NCI-H82 (cell line): Measurements from ENCODE around the gene PRSS53.

Source experiments
- DNase-seq: peaks from one replicate; lab custom pipeline; 2025; lab: John Stamatoyannopoulos, UW

PRSS53 gene

DNA sequence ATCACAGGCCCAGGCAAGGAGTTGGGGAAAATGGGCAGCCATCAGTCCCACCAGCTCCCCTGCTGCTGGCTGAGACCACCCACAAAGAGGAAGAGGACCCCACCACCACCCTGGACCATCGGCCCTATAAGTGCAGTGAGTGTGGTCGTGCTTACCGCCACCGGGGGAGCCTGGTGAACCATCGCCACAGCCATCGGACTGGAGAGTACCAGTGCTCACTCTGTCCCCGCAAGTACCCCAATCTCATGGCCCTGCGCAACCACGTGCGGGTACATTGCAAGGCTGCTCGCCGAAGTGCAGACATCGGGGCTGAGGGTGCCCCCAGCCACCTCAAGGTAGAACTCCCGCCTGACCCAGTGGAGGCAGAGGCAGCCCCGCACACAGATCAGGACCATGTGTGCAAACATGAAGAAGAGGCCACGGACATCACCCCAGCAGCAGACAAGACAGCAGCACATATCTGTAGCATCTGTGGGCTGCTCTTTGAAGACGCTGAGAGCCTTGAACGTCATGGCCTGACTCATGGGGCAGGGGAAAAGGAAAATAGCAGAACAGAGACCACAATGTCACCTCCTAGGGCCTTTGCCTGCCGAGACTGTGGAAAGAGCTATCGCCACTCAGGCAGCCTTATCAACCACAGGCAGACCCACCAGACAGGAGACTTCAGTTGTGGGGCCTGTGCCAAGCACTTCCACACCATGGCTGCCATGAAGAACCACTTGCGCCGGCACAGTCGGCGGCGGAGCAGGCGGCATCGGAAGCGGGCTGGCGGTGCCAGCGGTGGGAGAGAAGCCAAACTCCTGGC is 10.9 kb downstream of the PRSS53 start:
- DNase-seq: no peak

DNA sequence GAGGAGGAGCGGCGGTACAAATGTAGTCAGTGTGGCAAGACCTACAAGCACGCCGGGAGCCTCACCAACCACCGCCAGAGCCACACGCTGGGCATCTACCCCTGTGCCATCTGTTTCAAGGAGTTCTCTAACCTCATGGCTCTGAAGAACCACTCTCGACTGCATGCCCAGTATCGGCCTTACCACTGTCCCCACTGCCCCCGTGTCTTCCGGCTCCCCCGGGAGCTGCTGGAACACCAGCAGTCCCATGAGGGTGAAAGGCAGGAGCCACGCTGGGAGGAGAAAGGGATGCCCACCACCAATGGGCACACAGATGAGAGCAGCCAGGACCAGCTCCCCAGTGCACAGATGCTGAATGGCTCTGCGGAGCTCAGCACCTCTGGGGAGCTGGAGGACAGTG is 11.7 kb downstream of the PRSS53 start:
- no peak for DNase-seq

DNA sequence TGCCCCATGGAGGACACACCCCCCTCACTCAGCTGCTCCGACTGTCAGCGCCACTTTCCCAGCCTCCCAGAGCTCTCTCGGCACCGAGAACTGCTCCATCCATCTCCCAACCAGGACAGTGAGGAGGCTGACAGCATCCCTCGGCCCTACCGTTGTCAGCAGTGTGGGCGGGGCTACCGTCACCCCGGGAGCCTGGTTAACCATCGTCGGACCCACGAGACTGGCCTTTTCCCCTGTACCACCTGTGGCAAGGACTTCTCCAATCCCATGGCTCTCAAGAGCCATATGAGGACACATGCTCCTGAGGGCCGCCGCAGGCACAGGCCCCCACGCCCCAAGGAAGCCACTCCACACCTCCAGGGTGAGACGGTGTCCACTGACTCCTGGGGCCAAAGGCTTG is 12.4 kb downstream of the PRSS53 start:
- no peak for DNase-seq

DNA sequence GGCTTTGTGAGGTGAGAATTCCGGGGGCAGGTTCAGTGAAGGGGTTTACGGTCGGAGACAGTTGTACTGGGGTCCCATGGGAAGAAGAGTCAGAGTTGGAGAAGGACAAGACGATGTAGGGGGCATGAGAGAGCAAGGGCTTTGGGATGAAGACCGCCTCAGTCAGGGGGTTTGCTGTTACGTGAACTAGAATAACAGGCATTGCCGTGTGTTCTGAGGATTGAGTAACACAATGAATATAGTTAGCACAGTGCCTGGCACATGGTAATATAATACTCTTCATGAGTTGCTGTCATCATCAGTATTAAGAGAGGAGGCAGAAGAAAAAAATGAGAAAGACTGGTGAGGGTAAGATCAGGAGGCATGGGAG is 13.9 kb downstream of the PRSS53 start:
- no peak for DNase-seq

DNA sequence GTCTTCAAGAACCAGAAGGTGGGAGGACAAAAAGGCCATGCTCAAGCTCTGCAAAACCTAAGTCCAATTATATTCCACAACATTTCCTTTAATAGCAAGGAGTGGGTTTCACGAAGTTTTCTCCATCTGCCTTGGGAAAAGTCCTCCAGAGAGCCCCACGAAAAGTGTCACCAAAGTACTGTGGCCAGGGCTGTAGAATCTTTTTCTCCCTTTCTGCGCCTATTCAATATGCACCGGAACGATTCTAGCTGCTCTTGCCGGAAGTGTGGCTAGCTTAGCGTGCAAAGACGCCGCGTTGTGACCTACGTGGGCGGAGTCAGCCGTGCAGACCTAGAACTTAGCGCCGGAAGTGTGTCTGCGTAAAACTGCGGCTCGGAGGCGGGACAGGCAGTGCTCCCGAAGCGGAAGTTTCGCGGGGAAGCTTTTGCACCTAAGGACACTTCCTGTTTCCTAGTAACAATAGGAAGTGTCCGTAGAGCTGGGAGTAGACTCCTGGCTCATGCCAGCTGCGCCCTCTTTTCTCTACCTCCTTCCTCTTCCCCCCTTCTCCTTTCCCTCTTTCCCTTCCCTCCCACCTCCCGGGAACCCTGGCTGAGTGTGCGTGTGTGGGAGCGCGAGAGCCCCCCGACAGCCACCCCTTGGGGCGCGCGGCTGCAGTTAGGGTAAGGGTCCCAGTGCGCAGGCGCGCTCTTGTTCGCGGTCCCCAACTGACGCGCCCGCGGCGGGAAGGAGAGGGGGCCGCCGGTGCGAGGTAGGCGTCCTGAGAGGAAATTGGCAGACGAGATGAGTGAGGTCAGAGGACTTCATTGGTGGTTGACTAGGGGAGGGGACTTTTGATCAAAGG is 14.6 kb downstream of the PRSS53 start, which contains the start of the genes ZNF646 and ZNF668:
Gene ZNF646 (plus strand): TSS at position 453 of the 844 bp plus-strand sequence. CDS start 1,903 bp downstream, outside the sequence.
Gene ZNF668 (minus strand): TSS at position 271 of the 844 bp plus-strand sequence. CDS start 9,781 bp downstream, outside the sequence.
- DNase-seq: peak; percentile 99

DNA sequence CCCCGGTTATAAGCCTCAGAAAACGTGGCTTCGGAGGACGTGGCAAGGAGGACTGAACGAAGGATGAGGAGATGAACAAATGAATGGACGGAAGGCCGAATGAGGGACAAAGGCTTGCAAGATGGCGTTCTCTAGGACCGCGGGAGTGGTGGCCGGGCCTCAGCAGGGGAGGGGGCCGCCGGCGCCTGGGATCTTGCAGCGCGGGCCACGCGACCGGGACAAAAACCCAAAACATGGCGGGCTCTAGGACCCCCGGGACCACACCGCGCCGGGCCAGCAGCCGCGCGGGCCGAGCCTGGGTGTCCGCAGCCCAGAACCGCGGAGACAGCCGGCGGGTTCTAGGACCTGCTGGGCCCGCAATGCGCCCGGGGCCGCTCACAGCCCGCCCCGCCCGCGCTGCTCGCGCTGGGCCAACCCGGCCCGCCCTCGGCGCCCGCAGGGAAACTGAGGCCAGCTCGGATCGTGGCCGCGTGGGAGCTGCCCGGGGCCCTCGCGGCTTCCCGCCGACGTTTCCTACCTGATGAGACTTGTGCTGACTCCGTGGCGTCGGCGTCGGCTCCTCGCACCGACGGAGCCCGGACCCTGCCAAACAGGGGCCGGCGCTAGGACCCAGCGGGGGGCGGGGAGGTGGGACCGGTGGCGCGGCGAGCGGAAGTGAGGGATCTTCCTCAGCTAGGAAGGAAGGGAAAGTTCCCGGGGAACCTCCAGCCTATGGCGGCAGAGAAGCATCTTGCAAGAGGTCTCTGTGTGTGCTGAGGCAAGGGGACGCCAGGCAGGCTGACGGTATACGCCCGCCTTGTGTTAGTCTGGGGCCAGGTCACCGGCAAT is 15.4 kb downstream of the PRSS53 start:
- DNase-seq: peak; percentile 90

DNA sequence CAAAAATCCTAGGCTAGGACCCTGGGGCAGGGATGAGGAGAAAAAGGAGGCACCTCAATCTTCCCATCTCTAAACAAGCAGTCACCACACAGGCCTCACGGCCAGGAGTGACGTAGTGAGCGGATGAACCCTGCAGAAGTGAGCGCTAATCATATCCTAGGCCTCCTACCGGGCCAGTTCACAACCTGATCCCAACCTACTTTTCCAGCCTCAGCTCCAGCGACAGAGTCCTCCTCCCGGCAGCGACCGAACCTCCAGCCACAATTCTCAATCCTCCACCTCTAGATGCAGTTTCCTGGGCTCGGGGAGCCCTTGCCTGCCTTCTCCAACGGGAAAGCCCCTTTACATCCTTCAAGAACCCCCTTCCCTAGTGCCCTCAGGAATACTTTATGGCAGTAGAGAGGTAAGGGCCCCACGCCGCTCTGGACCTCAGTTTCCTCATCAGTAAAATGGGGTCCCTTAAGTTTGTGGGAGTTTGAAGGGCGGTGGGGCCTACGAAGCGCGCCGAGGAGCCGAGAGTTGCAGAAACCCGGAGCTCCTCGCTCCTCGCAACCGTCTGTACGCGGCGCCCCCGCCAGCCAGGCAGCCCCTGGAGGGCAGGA is 16.1 kb downstream of the PRSS53 start:
- DNase-seq: peak; percentile 29

DNA sequence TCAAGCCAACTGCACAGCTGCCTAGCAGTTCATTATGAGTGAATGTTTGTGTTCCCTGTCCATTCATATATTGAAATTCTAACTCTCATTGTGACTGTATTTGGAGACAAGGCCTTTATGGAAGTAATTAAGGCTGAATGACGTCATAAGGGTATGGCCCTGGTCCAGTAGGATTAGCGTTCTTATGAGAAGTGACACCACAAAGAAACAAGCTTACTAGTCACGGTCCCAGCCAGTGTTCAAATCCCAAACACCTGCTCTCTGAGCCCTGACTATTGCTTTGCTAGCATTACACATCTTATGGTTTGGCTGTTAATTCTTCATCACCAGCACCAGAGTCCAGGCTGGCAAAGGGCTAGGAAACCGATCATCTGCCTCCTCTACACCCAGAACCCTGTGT is 16.9 kb downstream of the PRSS53 start:
- DNase-seq: peak; percentile 72

DNA sequence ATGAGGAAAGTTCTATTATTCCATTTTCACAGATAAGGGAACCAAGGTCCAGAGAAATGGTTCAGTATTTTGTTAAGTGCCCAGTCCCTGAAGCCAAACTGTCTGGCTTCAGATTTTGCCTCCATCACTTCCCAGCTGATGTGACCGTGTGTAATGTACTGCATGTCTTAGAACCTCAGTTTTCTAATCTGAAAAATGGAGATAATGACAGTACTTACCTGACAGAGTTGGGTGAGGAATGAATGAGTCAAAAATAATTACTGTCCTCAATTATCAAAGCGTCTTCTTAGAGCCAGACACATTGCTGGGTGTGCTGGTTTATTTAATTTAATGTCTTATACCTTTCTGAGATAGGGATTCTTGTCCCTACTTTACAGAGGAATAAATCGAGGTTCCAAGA is 21.4 kb downstream of the PRSS53 start:
- no peak for DNase-seq

DNA sequence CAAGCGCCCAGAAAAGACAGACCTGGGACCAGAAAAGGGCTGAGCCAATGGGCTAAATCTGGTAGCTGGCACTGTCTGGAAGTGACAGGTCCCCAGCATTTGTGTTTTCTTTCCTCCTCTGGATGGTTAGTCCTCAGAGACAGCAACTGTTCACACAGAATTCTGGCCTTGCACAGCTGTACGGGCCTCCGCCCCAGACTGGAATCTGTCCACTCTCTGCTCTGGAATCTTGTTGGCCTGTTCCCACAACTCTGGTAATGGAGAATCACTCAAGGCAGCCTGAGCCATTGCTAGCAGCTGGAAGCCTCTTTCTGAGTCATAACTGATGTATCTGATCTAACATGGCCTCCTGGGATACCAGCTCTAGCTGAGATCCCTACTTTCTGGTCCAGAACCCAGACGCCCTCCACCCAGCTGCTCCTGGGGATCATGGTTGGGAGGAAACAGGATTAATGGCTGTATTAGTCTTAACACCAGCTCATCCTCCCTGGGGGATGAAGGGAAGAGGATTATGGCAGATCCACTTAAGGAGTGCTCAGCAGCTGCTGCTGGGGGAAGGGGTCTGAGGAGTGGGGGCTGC is 23.8 kb downstream of the PRSS53 start:
- DNase-seq: peak; percentile 99

DNA sequence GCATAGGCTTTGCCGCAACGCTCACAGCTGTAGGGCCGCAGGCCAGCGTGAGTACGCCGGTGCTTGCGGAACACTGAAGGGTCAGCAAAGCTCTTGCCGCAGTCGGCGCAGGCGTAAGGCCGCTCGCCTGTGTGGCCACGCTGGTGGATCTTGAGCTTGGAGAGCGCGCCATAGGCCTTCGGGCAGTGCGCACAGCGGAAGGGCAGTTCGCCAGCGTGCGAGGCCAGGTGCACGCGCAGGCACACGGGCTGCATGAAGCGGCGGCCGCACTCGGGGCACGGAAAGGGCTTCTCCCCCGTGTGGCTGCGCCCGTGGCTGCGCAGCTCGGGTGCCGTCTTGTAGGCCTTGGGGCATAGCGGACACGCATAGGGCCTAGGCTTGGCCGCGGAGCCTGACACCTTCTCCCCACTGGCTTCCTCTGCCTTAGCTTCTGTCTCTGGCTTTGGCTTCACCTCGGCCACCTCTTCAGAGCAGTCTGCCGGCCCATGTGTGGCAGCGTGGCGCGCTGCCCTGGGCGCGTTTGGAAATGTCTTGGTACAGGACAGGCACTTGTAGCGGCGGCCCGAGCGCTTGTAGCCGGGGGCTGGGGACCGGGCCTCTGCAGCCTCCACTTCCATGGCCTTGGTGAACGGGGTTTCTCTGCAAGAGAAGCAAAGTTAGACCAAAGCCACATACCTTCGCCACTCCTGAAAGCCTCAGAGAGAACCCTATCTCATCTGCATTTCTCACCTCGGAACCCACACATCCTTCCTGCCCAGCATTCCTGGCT is 24.7 kb downstream of the PRSS53 start:
- DNase-seq: no peak

DNA sequence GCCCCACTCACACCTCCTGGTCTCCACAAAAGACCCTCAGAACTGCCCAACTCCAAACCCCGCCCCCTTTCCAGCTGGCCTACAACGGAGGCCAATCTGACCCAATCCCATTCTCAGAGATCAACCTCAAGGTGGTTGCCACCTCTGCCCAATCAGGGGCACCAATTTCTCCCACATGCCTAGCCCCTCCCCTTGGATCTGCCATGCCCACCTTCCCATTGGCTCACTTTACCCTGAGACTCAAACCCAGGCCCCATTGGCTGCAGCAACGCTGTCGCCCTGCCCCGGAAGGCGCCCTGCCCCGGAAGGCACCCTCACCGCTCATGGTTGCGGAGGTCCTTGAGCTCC is 25.3 kb downstream of the PRSS53 start:
- DNase-seq: no peak

DNA sequence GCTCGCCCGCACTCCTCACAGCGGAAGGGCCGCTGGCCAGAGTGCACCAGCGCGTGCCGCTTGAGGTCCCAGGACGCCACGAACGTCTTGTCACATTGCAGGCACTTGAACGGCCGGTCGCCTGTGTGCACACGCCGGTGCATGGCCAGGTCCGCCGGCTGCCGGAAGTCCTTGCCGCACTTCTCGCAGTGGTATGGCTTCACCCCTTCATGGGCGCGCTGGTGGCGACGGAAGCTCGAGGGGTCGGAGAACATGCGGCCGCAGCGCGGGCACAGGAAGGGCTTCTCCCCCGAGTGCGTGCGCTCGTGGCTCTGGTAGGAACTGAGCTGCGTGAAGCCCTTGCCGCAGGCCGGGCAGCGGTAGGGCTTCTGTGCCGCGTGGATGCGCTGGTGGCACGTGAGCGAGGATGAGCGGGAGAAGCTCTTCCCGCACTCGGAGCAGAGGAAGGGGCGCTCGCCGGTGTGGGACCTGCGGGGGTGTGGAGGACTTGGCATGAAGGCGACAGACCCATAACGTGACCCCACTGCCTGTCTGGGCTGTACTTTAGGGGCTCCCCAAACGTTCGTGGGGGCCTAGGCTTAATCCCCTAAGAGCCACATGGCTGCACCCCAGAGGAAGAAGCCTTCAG is 26.8 kb downstream of the PRSS53 start:
- no peak for DNase-seq

DNA sequence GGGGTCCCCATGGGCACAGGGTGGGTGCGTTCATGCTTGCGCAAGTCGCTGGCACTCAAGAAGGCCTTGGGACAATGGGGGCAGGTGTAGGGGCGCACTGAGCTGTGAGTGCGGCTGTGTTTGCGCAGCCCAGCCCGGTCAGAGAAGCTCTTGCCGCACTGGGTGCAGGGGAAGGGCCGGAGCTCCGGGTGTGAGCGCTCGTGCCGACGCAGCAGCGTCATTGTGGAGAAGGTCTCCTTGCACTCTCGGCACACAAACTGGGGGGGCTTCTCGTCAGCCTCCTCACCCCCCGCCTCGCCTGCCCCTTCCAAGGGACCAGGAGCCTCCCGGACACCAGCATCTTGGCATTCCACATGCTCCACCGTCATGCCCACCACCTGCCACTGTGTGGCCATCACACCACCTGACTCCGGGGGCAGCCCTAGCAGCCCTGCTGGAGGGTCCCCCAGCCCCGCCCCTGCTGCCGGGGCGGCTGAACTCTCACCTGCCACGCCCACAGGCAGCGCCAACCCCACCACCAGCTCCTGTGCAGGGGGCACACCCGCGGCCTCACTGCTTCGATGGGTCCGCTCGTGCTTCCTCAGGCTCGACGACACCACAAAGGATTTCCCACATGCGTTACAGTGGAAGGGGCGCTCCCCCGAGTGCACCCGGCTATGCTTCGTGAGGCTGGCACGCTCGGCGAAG is 27.5 kb downstream of the PRSS53 start:
- no peak for DNase-seq

DNA sequence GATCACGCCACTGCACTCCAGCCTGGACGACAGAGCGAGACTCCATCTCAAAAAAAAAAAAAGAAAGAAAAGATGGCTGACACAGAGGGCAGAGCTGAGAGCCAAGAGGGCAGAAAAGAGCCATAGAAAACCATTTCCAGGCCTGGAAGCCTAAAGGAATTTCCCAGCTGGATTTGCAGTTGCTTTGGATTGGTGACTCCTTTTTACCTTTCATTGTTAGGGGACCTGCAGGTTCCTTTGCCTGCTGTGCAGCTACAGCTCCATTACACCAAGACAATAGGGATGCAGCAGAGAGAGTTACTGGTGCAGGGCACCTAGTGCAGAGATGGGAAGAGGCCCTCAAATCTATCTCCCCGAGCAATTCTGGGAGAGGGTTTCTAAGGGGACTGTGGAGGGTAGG is 33.1 kb downstream of the PRSS53 start:
- DNase-seq: no peak

DNA sequence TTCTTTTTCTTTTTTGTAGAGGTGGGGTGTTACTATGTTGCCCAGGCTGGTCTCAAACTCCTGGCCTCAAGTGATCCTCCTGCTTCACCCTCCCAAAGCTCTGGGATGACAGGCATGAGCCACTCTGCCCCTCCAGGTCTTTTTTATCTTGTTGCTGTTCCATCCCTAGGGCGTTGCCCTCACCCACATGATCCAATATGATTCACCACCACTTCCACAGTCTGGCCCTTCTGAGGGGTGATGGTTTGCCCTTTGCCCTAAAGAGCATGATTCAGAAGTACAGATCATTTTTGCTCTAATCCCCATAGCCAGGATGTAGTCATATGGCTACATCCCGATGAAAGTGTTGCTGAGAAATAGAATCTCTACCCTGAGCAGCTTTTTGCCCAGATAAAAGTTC is 36.6 kb downstream of the PRSS53 start:
- no peak for DNase-seq

DNA sequence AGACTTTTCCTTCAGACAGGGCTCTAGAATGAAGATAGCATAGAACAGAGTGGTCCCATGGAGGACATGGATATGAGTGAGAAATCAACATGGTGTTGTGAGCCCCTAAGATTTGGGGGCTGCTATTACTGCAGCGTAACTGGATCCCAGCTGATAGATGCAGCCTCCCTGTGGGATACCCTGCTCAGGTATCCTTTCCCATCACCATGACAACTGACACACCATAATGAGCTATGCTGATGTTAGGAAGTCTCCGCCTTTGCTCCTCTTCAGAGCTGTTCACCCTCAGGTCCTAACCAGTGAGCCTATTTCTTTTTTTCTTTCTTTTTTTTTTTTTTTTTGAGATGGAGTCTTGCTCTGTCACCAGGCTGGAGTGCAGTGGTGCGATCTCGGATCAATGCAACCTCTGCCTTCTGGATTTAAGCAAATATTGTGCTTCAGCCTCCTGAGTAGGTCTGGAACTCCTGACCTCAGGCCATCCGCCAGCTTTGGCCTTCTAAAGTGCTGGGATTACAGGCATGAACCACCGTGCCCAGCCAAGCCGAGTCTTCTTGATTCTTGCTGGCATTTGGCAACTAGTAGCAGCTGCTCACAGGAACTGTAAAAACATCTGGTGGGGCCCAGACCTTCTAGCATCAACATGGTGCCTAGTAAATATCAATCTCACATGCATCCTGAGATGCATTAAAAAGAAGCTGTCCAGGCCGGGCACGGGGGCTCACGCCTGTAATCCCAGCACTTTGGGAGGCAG is 38.3 kb downstream of the PRSS53 start:
- no peak for DNase-seq

DNA sequence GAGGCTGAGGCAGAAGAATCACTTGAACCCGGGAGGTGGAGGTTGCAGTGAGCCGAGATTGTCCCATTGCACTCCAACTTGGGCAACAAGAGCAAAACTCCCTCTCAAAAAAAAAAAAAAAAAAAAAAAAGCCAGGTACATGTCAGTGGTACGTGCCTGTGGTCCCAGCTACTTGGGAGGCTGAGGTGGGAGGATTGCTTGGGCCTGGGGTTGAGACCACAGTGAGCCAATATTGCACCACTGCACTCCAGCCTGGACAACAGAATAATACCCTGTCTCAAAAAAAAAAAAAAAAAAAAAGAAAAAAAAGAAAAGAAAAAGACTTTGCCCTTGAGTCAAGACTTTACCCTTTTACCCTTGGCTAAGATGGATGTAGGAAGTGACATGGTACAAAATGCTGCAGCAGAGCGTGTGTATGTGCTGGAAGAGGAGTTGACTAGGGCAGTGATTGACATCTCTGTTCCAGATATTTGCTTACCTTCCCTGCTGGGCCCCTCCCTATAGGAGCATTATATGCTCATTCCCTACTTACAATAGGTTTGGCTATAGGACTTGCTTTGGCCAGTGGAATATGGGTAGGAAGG is 44.8 kb downstream of the PRSS53 start:
- no peak for DNase-seq

DNA sequence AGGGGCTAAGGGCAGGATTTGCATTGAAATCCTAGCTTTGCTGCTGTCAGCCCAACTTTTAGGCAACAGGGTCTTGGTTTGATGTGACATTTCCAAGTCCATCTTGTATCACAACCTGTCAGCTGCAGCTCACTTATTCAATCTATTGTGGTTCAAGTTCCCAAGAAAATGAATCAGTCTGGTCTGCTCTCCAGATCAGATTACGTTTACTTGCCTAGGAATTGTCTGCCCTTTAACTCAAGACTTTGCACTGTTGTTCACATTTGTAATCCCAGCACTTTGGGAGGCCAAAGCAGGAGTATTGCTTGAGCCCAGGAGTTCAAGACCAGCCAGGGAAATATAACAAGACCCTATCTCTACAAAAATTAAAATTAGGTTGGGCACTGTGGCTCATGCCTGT is 45.4 kb downstream of the PRSS53 start:
- no peak for DNase-seq
